GM23338 (cell line): ENCODE measurements around the gene INPP4B. TPM values are rescaled to one million over a fixed set of nuclear protein-coding genes. Genes with fewer than 3 reads are reported as not detected.

Experiments
- ATAC-seq: fragments of 200-7000 bp; cut with Tn5 transposase; 3 replicates; pipeline ENCODE4 v1.9.1; 2020
- DNase-seq: peaks from one replicate; pipeline ENCODE4 v3.0.0-alpha.2; 2015; ENCODE audit warnings: low spot score
- H2AFZ ChIP-seq: fragments of 200-600 bp; sonication (generic); 2 replicates; pipeline ENCODE4 v1.8.0; 2016; ENCODE audit warnings: antibody characterized with exemption, mild to moderate bottlenecking, moderate library complexity
- H3F3A ChIP-seq: fragments of 200-600 bp; sonication (generic); replicated peaks from 2 replicates; pipeline ENCODE4 v1.8.0; 2017; ENCODE audit warnings: antibody characterized with exemption, mixed run types, low read depth
- H3K27ac ChIP-seq: fragments of 200-600 bp; sonication (generic); 2 replicates; pipeline ENCODE4 v1.6.1; 2016; ENCODE audit warnings: low read depth
- H3K27me3 ChIP-seq: fragments of 200-600 bp; sonication (generic); 2 replicates; pipeline ENCODE4 v1.8.0; 2016; ENCODE audit warnings: mild to moderate bottlenecking, mixed run types, moderate library complexity; ENCODE audit not compliant: insufficient read depth
- H3K36me3 ChIP-seq: fragments of 200-600 bp; sonication (generic); 2 replicates; pipeline ENCODE4 v1.8.0; 2016; ENCODE audit warnings: mild to moderate bottlenecking; ENCODE audit not compliant: insufficient read depth
- H3K4me1 ChIP-seq: fragments of 200-600 bp; sonication (generic); 2 replicates; pipeline ENCODE4 v1.8.0; 2016; ENCODE audit warnings: mild to moderate bottlenecking, moderate library complexity; ENCODE audit not compliant: insufficient read depth
- H3K4me2 ChIP-seq: fragments of 200-600 bp; sonication (generic); 2 replicates; pipeline ENCODE4 v1.7.1; 2017; ENCODE audit warnings: mixed run types
- H3K4me3 ChIP-seq: fragments of 200-600 bp; sonication (generic); 2 replicates; pipeline ENCODE4 v1.6.1; 2016; ENCODE audit warnings: mixed run types
- H3K79me2 ChIP-seq: fragments of 200-600 bp; sonication (generic); replicated peaks from 2 replicates; pipeline ENCODE4 v1.8.0; 2017; ENCODE audit warnings: mild to moderate bottlenecking; ENCODE audit not compliant: insufficient read depth
- H3K9me2 ChIP-seq: fragments of 200-600 bp; sonication (generic); 2 replicates; pipeline ENCODE4 v1.8.0; 2017; ENCODE audit not compliant: insufficient read depth
- H4K20me1 ChIP-seq: fragments of 200-600 bp; sonication (generic); replicated peaks from 2 replicates; pipeline ENCODE4 v1.8.0; 2017; ENCODE audit warnings: mild to moderate bottlenecking; ENCODE audit not compliant: insufficient read depth
- H3K27ac Mint-ChIP-seq: 2 replicates; pipeline ENCODE4 v1.8.0; 2020; ENCODE audit warnings: inconsistent platforms, mild to moderate bottlenecking, moderate library complexity, mixed read lengths
- H3K27me3 Mint-ChIP-seq: 3 replicates; pipeline ENCODE4 v1.8.0; 2022; ENCODE audit warnings: low read depth, mild to moderate bottlenecking, moderate library complexity, mixed read lengths, inconsistent platforms; ENCODE audit not compliant: insufficient read depth, poor library complexity
- H3K36me3 Mint-ChIP-seq: 3 replicates; pipeline ENCODE4 v1.8.0; 2021; ENCODE audit warnings: low read depth, mild to moderate bottlenecking, inconsistent platforms, moderate library complexity, mixed read lengths
- H3K4me1 Mint-ChIP-seq: 3 replicates; pipeline ENCODE4 v1.8.0; 2020; ENCODE audit warnings: mild to moderate bottlenecking, inconsistent platforms, mixed read lengths
- H3K4me3 Mint-ChIP-seq: 3 replicates; pipeline ENCODE4 v1.8.0; 2021; ENCODE audit warnings: moderate library complexity, mild to moderate bottlenecking, inconsistent platforms, mixed read lengths
- H3K9me3 Mint-ChIP-seq: 3 replicates; pipeline ENCODE4 v1.8.0; 2020; ENCODE audit warnings: moderate library complexity, mild to moderate bottlenecking, inconsistent platforms, mixed read lengths
- CREB1 ChIP-seq: fragments of 250-450 bp; sonication (Bioruptor Pico); IDR thresholded peaks from 2 replicates; pipeline ENCODE4 v1.5.0; 2020; ENCODE audit warnings: low read depth, mild to moderate bottlenecking, moderate library complexity
- ETS1 ChIP-seq: IDR thresholded peaks from 2 replicates; pipeline ENCODE4 v1.6.1; 2016; ENCODE audit warnings: antibody characterized with exemption
- EZH2 ChIP-seq: fragments of 200-600 bp; sonication (generic); IDR thresholded peaks from one replicate; pipeline ENCODE4 v1.8.0; 2017; ENCODE audit warnings: antibody characterized with exemption, mild to moderate bottlenecking, low read depth; ENCODE audit not compliant: unreplicated experiment
- EZH2phosphoT487 ChIP-seq: fragments of 200-600 bp; sonication (generic); IDR thresholded peaks from one replicate; pipeline ENCODE4 v1.8.1; 2018; ENCODE audit warnings: antibody characterized with exemption; ENCODE audit not compliant: unreplicated experiment
- JUNB ChIP-seq: IDR thresholded peaks from one replicate; pipeline ENCODE4 v1.6.1; 2016; ENCODE audit warnings: antibody characterized with exemption; ENCODE audit not compliant: unreplicated experiment
- NANOG ChIP-seq: IDR thresholded peaks from 2 replicates; pipeline ENCODE4 v1.6.1; 2016; ENCODE audit warnings: antibody characterized with exemption, borderline replicate concordance
- POLR2AphosphoS5 ChIP-seq: IDR thresholded peaks from 2 replicates; pipeline ENCODE4 v1.6.1; 2016; ENCODE audit warnings: antibody characterized with exemption, low read depth
- STAT1 ChIP-seq: IDR thresholded peaks from one replicate; pipeline ENCODE4 v1.6.1; 2016; ENCODE audit warnings: antibody characterized with exemption; ENCODE audit not compliant: unreplicated experiment
- ZNF114 ChIP-seq: fragments of 250-450 bp; sonication (Bioruptor Pico); IDR thresholded peaks from 2 replicates; pipeline ENCODE4 v1.5.0; 2020; ENCODE audit warnings: mild to moderate bottlenecking, moderate library complexity
- ZNF331 ChIP-seq: fragments of 250-450 bp; sonication (Bioruptor Pico); IDR thresholded peaks from 2 replicates; pipeline ENCODE4 v1.5.0; 2020; ENCODE audit warnings: low read depth, mild to moderate bottlenecking, moderate library complexity
- ZNF462 ChIP-seq: fragments of 250-450 bp; sonication (Bioruptor Pico); IDR thresholded peaks from 2 replicates; pipeline ENCODE4 v1.5.0; 2020; ENCODE audit warnings: mild to moderate bottlenecking, moderate library complexity
- polyA plus RNA-seq: library from polyadenylated mRNA; unstranded; fragments of >200 nt; fragmentation: Nextera tagmentation; extraction: Ambion mirVana; gene quantifications from 2 replicates; pipeline ENCODE4 v1.2.1, GENCODE V29; 2016
- total RNA-seq: library from RNA; depleted of rRNA; stranded (reverse); fragments of >200 nt; shearing (Covaris generic); gene quantifications from 2 replicates; pipeline ENCODE4 v1.2.3, GENCODE V29; 2014
- TF ChIP-seq, protein P1 (sequence below): IDR thresholded peaks from one replicate; pipeline ENCODE4 v1.6.1; 2018; ENCODE audit warnings: antibody characterized with exemption; ENCODE audit not compliant: unreplicated experiment
- TF ChIP-seq, protein P2 (sequence below), 2 experiments: fragments of 200-600 bp in 1 of 2; sonication (generic) in 1 of 2; conservative IDR thresholded peaks; 2 replicates each; pipeline versions ENCODE4 v1.5.1 to v1.6.1; 2016 to 2017; ENCODE audit warnings: antibody characterized with exemption in 2 of 2, low read depth in 2 of 2, mild to moderate bottlenecking in 2 of 2, moderate library complexity in 1 of 2

Gene INPP4B
- total and polyA plus RNA-seq, 2 experiments from 2014 or later = 0.11 to 0.14 TPM

DNA sequence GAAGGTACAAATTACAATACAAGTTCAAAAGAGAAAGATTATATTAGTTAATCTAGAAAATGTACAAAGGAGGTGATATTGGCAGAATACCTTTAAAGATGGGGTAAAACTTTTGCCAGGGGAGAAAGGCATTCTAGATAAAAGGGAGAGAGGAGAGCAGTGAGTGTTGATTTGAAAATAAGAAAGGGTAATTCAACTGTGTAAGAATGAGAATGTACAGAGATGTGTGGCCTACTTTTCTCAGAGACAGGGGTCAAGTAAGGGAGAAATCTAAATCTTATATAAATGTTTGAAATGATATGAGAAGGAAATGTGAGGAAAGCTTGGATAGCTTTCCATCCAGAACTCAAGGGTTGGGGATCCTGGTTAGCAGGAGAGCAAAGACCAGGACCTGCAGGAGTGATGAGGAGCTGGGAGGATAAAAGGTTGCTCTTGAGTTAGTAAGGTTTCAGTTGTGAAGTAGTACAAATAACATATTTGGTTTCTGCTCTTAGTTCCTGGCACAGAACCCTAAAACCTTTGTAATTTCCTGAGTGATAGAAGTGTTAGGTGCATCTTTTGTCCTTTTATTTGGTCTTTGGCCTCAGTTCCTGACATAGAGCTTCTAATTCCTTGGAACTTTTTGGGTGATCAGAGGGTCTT is 489.9 kb downstream of the INPP4B start (continued):
- no peak for TF ChIP-seq CREB1

DNA sequence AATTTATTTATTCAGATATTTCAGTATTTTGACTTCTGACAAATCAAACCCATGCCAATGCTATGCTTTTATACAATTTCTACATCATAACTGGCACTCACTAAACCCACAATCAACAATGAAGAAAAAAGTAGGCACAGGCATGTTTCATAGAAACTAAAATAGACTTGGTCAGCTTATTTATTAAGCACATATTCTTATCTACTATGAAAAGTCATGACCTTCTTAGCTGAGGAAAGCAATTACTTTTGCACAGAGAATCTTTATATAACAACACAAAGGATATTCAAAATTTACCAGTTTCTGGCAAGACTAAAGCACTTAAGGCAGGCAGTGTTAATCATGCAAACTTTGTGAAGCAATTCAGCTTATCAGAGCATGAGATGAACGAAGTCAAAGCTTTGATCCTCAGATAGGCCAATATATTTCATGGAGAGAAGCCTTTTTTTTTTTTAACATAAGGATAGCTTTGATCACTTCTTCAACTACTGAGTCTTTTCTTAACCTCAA is 490.6 kb downstream of the INPP4B start:
- Histone ChIP-seq H3K79me2 (no peaks in the 10 kb centered on the region), H3F3A (no peaks in the 10 kb centered on the region), H2AFZ (no peak overlapping the region), H3K4me1 (no peaks in the 10 kb centered on the region), H4K20me1 (no peaks in the 10 kb centered on the region), H3K9me2 (no peaks in the 10 kb centered on the region), H3K4me2 (no peak overlapping the region), H3K27ac (no peak overlapping the region), H3K27me3 (no peaks in the 10 kb centered on the region), H3K4me3 (no peak overlapping the region), H3K36me3 (no peaks in the 10 kb centered on the region)
- H3K9me3 Mint-ChIP-seq = no peaks in the 10 kb centered on the region
- ATAC-seq (no peak), DNase-seq (no peak)
- H3K36me3 Mint-ChIP-seq = no peaks in the 10 kb centered on the region
- H3K4me1 Mint-ChIP-seq = peaks cover 17% of the 10 kb centered on the region; the same call in 2 of the 3 replicates
- no peak overlapping the region for H3K27ac Mint-ChIP-seq
- no peaks in the 10 kb centered on the region for H3K27me3 Mint-ChIP-seq
- no peak for TF ChIP-seq EZH2
- no peak for TF ChIP-seq POLR2AphosphoS5
- TF ChIP-seq ZNF462 = no peak
- TF ChIP-seq, protein P1, sequence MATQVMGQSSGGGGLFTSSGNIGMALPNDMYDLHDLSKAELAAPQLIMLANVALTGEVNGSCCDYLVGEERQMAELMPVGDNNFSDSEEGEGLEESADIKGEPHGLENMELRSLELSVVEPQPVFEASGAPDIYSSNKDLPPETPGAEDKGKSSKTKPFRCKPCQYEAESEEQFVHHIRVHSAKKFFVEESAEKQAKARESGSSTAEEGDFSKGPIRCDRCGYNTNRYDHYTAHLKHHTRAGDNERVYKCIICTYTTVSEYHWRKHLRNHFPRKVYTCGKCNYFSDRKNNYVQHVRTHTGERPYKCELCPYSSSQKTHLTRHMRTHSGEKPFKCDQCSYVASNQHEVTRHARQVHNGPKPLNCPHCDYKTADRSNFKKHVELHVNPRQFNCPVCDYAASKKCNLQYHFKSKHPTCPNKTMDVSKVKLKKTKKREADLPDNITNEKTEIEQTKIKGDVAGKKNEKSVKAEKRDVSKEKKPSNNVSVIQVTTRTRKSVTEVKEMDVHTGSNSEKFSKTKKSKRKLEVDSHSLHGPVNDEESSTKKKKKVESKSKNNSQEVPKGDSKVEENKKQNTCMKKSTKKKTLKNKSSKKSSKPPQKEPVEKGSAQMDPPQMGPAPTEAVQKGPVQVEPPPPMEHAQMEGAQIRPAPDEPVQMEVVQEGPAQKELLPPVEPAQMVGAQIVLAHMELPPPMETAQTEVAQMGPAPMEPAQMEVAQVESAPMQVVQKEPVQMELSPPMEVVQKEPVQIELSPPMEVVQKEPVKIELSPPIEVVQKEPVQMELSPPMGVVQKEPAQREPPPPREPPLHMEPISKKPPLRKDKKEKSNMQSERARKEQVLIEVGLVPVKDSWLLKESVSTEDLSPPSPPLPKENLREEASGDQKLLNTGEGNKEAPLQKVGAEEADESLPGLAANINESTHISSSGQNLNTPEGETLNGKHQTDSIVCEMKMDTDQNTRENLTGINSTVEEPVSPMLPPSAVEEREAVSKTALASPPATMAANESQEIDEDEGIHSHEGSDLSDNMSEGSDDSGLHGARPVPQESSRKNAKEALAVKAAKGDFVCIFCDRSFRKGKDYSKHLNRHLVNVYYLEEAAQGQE = no peak
- TF ChIP-seq, protein P2, sequence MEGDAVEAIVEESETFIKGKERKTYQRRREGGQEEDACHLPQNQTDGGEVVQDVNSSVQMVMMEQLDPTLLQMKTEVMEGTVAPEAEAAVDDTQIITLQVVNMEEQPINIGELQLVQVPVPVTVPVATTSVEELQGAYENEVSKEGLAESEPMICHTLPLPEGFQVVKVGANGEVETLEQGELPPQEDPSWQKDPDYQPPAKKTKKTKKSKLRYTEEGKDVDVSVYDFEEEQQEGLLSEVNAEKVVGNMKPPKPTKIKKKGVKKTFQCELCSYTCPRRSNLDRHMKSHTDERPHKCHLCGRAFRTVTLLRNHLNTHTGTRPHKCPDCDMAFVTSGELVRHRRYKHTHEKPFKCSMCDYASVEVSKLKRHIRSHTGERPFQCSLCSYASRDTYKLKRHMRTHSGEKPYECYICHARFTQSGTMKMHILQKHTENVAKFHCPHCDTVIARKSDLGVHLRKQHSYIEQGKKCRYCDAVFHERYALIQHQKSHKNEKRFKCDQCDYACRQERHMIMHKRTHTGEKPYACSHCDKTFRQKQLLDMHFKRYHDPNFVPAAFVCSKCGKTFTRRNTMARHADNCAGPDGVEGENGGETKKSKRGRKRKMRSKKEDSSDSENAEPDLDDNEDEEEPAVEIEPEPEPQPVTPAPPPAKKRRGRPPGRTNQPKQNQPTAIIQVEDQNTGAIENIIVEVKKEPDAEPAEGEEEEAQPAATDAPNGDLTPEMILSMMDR (conservative IDR thresholded peaks at IDR 0.05; ENCODE audit: low read depth in 2 of 2) = no peak
- TF ChIP-seq JUNB = no peak
- TF ChIP-seq ZNF331 (CRISPR knock-in tag) = no peak
- TF ChIP-seq CREB1 = no peak
- TF ChIP-seq ZNF114 = no peak
- TF ChIP-seq EZH2phosphoT487 = no peak
- no peak for TF ChIP-seq NANOG
- TF ChIP-seq ETS1 = no peak
- no peak for TF ChIP-seq STAT1
- no peak overlapping the region for H3K4me3 Mint-ChIP-seq
